PC-9 (cell line): ENCODE data around the gene PHACTR4. TPM values are rescaled to one million over a fixed set of nuclear protein-coding genes. Genes with fewer than 3 reads are reported as not detected.
"Not testable (repeated sequence)": the region's sequence is repeated elsewhere in the genome, so short reads cannot be mapped to it uniquely, and the experiment has no call there.

Experiments used
- BruUV-seq: library from RNA; stranded (reverse); fragments of 400-500 nt; replicated peaks from 2 replicates; lab custom pipeline; 2021; lab: Mats Ljungman, UMichigan
- CTCF ChIA-PET: fragments of 300-600 bp; sonication (Branson Sonifier 250); formaldehyde crosslinking; loops from one replicate; lab custom pipeline; 2022; ENCODE audit warnings: antibody characterized with exemption; lab: Charles Lee
- POLR2A ChIA-PET: fragments of 300-600 bp; sonication (Branson Sonifier 250); formaldehyde crosslinking; loops from one replicate; lab custom pipeline; 2022; ENCODE audit warnings: antibody characterized with exemption; ENCODE audit not compliant: unreplicated experiment; lab: Charles Lee
- DNase-seq, 2 experiments: peaks; one replicate each; pipeline versions ENCODE4 v3.0.0 to v3.0.0-alpha.2; 2015 to 2022; ENCODE audit warnings: mixed read lengths in 1 of 2
- H2AFZ ChIP-seq: fragments of 200-600 bp; sonication (generic); 2 replicates; pipeline ENCODE4 v1.8.1; 2017; ENCODE audit warnings: antibody characterized with exemption
- H3F3A ChIP-seq: fragments of 200-600 bp; sonication (generic); 2 replicates; pipeline ENCODE4 v1.8.1; 2017; ENCODE audit warnings: antibody characterized with exemption, mild to moderate bottlenecking, low read depth; ENCODE audit not compliant: insufficient read depth
- H3K27ac ChIP-seq: fragments of 200-600 bp; sonication (generic); 2 replicates; pipeline ENCODE4 v1.6.1; 2016; ENCODE audit warnings: mixed run types
- H3K27me3 ChIP-seq: fragments of 200-600 bp; sonication (generic); 2 replicates; pipeline ENCODE4 v1.6.1; 2016; ENCODE audit warnings: low read depth, mixed run types; ENCODE audit not compliant: insufficient read depth
- H3K36me3 ChIP-seq: fragments of 200-600 bp; sonication (generic); 2 replicates; pipeline ENCODE4 v1.6.1; 2016; ENCODE audit warnings: low read depth, mixed run types
- H3K4me1 ChIP-seq: fragments of 200-600 bp; sonication (generic); replicated peaks from 2 replicates; pipeline ENCODE4 v1.6.1; 2016; ENCODE audit warnings: mixed run types; ENCODE audit not compliant: insufficient read depth
- H3K4me2 ChIP-seq: fragments of 200-600 bp; sonication (generic); 2 replicates; pipeline ENCODE4 v1.6.1; 2017; ENCODE audit warnings: mixed run types
- H3K4me3 ChIP-seq: fragments of 200-600 bp; sonication (generic); 2 replicates; pipeline ENCODE4 v1.6.1; 2016; ENCODE audit warnings: mixed run types
- H3K79me2 ChIP-seq: fragments of 200-600 bp; sonication (generic); 2 replicates; pipeline ENCODE4 v1.6.1; 2017; ENCODE audit warnings: low read depth, mixed run types
- H3K9me2 ChIP-seq: fragments of 200-600 bp; sonication (generic); 2 replicates; pipeline ENCODE4 v1.8.1; 2017; ENCODE audit warnings: mild to moderate bottlenecking; ENCODE audit not compliant: insufficient read depth
- H3K9me3 ChIP-seq: fragments of 200-600 bp; sonication (generic); 2 replicates; pipeline ENCODE4 v1.8.1; 2016; ENCODE audit warnings: low read depth; ENCODE audit not compliant: insufficient read depth
- H4K20me1 ChIP-seq: fragments of 200-600 bp; sonication (generic); 2 replicates; pipeline ENCODE4 v1.8.1; 2017; ENCODE audit not compliant: insufficient read depth
- EZH2 ChIP-seq: fragments of 200-600 bp; sonication (generic); IDR thresholded peaks from 2 replicates; pipeline ENCODE4 v1.8.0; 2017; ENCODE audit warnings: antibody characterized with exemption, low read depth
- intact Hi-C: fragments of 100-400 bp; cut with micrococcal nuclease; formaldehyde crosslinking; loops from one replicate; pipeline ENCODE4 v1.10.0; 2022; ENCODE audit not compliant: unreplicated experiment
- total RNA-seq: library from RNA; stranded (reverse); gene quantifications from 2 replicates; pipeline ENCODE4 v1.2.3, GENCODE V29; 2021
- TF ChIP-seq, protein P1 (sequence below): fragments of 200-600 bp; sonication (generic); conservative IDR thresholded peaks from 2 replicates; pipeline ENCODE4 v1.6.1; 2017; ENCODE audit warnings: mixed run types, antibody characterized with exemption, mild to moderate bottlenecking, moderate library complexity

Gene PHACTR4
- total RNA-seq, 1 experiment from 2014 or later: 45.1 TPM

DNA sequence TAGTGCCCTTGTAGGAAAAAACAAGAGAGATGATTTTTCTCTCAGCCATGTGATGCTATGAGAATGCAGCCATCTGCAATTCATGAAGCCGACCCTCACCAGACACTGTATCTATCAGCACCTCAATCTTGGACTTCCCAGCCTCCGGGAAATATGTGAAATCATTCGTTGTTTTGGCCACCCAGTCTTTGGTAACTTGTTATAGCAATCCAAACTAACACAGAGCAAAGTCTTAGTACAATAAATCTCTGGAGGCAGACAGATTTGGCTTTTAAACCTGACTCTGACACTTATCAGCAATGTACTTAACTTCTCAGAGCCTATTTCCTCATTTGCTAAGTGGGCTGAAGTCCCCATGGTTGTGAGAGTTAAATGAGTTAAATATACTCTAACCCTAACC, 45.8 kb upstream of the PHACTR4 start:
- TF ChIP-seq, protein P1, sequence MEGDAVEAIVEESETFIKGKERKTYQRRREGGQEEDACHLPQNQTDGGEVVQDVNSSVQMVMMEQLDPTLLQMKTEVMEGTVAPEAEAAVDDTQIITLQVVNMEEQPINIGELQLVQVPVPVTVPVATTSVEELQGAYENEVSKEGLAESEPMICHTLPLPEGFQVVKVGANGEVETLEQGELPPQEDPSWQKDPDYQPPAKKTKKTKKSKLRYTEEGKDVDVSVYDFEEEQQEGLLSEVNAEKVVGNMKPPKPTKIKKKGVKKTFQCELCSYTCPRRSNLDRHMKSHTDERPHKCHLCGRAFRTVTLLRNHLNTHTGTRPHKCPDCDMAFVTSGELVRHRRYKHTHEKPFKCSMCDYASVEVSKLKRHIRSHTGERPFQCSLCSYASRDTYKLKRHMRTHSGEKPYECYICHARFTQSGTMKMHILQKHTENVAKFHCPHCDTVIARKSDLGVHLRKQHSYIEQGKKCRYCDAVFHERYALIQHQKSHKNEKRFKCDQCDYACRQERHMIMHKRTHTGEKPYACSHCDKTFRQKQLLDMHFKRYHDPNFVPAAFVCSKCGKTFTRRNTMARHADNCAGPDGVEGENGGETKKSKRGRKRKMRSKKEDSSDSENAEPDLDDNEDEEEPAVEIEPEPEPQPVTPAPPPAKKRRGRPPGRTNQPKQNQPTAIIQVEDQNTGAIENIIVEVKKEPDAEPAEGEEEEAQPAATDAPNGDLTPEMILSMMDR: no peak
- no peak for TF ChIP-seq EZH2
- intact Hi-C loops: no loop called here
- no peak for DNase-seq
- H3K4me1 ChIP-seq: peaks cover 14% of the 10 kb centered on the region
- BruUV-seq: no TSS peak
- H3K4me2 ChIP-seq: no peak overlapping the region
- ChIA-PET CTCF (no interaction called here), POLR2A (no interaction called here)
- no peaks in the 10 kb centered on the region for H3K9me2 ChIP-seq
- H3K27me3 ChIP-seq: no peaks in the 10 kb centered on the region
- H3K36me3 ChIP-seq: no peaks in the 10 kb centered on the region
- H4K20me1 ChIP-seq: no peaks in the 10 kb centered on the region
- H3K4me3 ChIP-seq: no peak overlapping the region
- H3K9me3 ChIP-seq: no peaks in the 10 kb centered on the region
- H3K79me2 ChIP-seq: no peaks in the 10 kb centered on the region
- no peak overlapping the region for H2AFZ ChIP-seq
- H3K27ac ChIP-seq: no peak overlapping the region
- H3F3A ChIP-seq: 0 out of 2 replicates have a peak, but pooled peaks cover 13% of the 10 kb centered on the region

DNA sequence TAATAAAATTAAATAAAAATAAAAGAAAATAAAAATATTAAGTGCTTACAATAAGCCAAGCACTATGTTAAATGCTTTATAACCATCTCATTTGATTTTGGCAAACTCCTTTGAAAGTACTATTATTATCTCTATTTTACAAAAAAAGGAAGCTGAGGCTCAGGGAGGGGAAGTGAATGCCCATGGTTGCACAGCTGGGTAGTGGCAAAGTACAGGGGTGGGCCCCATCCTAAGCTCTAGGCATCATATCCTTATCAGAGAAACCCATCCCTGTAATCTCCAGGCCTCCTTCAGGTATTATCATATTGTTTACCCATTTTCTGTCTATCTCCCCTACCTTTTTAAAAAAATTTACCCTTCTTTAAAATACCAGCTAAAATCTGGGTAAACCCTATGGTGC, 43.0 kb upstream of the PHACTR4 start:
- Histone ChIP-seq H4K20me1 (no peaks in the 10 kb centered on the region), H3K4me3 (no peak overlapping the region), H3K79me2 (peaks cover 15% of the 10 kb centered on the region), H2AFZ (no peak overlapping the region), H3K36me3 (no peaks in the 10 kb centered on the region), H3K27me3 (no peaks in the 10 kb centered on the region), H3K4me1 (peaks cover 14% of the 10 kb centered on the region), H3F3A (peaks cover 19% of the 10 kb centered on the region; the same call in 1 of the 2 replicates), H3K9me2 (no peaks in the 10 kb centered on the region), H3K9me3 (no peaks in the 10 kb centered on the region), H3K27ac (peak overlapping the region; percentile 46), H3K4me2 (0 out of 2 replicates have a peak overlapping the region, but pooled peaks have one; percentile 26)
- TF ChIP-seq, protein P1: no peak
- TF ChIP-seq EZH2: no peak
- intact Hi-C loops: no loop called here
- BruUV-seq: no TSS peak
- POLR2A ChIA-PET: interaction anchor here (0.6 kb wide), 2 partner anchors 242 to 268 kb away, joined by 3 to 4 read pairs; no protein-coding TSS in a partner anchor
- no peak for DNase-seq
- CTCF ChIA-PET: interaction anchor here (0.7 kb wide), 1 partner anchor 65 kb away, joined by 6 read pairs; no protein-coding TSS in a partner anchor

DNA sequence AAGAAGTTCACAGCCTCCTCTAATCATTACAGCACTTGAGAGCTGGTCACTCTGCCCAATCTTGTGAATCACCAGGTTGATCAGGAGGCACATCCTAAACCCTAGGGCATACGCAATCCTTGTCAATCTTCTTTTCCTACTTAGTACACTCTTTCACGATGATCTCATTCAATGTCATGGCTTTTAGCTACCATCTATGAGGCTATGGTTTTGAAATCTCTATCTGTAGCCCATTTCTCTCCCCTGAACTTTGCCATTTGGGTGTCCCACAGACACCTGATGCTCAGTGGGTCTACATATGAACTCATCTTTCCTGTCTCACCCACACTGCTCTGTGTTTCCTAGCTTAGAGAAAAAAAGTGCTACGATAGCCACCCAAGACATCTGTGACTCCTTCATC, 42.6 kb upstream of the PHACTR4 start:
- Histone ChIP-seq H3K27me3 (no peaks in the 10 kb centered on the region), H4K20me1 (no peaks in the 10 kb centered on the region), H3K27ac (peak overlapping the region; percentile 46), H3K4me2 (0 out of 2 replicates have a peak overlapping the region, but pooled peaks have one; percentile 26), H3K9me3 (no peaks in the 10 kb centered on the region), H3K9me2 (no peaks in the 10 kb centered on the region), H3K4me3 (no peak overlapping the region), H3F3A (peaks cover 19% of the 10 kb centered on the region; the same call in 1 of the 2 replicates), H2AFZ (no peak overlapping the region), H3K79me2 (peaks cover 15% of the 10 kb centered on the region), H3K4me1 (peaks cover 14% of the 10 kb centered on the region), H3K36me3 (no peaks in the 10 kb centered on the region)
- ChIA-PET POLR2A (interaction anchor here (0.6 kb wide), 1 partner anchor 243 kb away, joined by 4 read pairs; no protein-coding TSS in a partner anchor), CTCF (no interaction called here)
- DNase-seq: peak in 1 of 2 experiments; percentile 50
- no TSS peak for BruUV-seq
- intact Hi-C loops: no loop called here
- no peak for TF ChIP-seq EZH2
- TF ChIP-seq, protein P1: no peak

DNA sequence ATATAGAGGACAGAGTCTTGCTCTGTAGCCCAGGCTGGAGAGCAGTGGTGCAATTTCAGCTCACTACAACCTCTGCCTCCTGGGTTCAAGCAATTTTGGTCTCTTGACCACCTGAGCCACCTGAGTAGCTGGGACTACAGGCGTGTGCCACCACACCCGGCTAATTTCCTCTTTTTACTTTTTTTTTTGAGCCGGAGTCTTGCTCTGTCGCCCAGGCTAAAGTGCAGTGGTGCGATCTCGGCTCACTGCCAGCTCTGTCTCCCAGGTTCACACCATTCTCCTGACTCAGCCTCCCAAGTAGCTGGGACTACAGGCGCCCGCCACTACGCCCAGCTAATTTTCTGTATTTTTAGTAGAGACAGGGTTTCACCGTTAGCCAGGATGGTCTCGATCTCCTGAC, 42.1 kb upstream of the PHACTR4 start:
- H2AFZ ChIP-seq, H3K27me3 ChIP-seq, H3K9me2 ChIP-seq, H3K4me2 ChIP-seq, H3K36me3 ChIP-seq, intact Hi-C loops, DNase-seq, H3K9me3 ChIP-seq, H4K20me1 ChIP-seq, H3K4me3 ChIP-seq, CTCF ChIA-PET, BruUV-seq, POLR2A ChIA-PET: not testable (repeated sequence)
- Histone ChIP-seq H3K79me2 (peaks cover 15% of the 10 kb centered on the region), H3K4me1 (peaks cover 14% of the 10 kb centered on the region), H3K27ac (peak overlapping the region; percentile 46), H3F3A (peaks cover 19% of the 10 kb centered on the region; the same call in 1 of the 2 replicates)
